DMS114 treated with DMSO at 0.1 percent for 48 hours (cell line): Measurements from ENCODE around the gene TCERG1L.

Experiments used
- DNase-seq: peaks from one replicate; lab custom pipeline; 2025; ENCODE audit not compliant: unreplicated experiment; lab: John Stamatoyannopoulos, UW

TCERG1L gene

GRCh38 chr10:131316321-131317075 lies 5.0 kb upstream of the TCERG1L start:
- no peak for DNase-seq

- no peak for DNase-seq
Observed at GRCh38 chr10:131315344-131315743, 3.8 kb upstream of the TCERG1L start.

GRCh38 chr10:131314799-131315198 lies 3.3 kb upstream of the TCERG1L start:
- DNase-seq: no peak

- DNase-seq: no peak
Observed at GRCh38 chr10:131314148-131314547, 2.6 kb upstream of the TCERG1L start.

GRCh38 chr10:131313377-131313776 lies 1.9 kb upstream of the TCERG1L start:
- no peak for DNase-seq

GRCh38 chr10:131312478-131312836 lies 936 bp upstream of the TCERG1L start:
- DNase-seq: peak; percentile 63

- DNase-seq: no peak
Observed at GRCh38 chr10:131311402-131311660, 190 bp downstream of the TCERG1L start.

- peak; percentile 12 for DNase-seq
Observed at GRCh38 chr10:131310551-131311401, 745 bp downstream of the TCERG1L start.

- peak; percentile 27 for DNase-seq
Observed at GRCh38 chr10:131310142-131310541, 1.4 kb downstream of the TCERG1L start.

GRCh38 chr10:131300508-131300907 lies 11.0 kb downstream of the TCERG1L start:
- no peak for DNase-seq

GRCh38 chr10:131290781-131291180 lies 20.7 kb downstream of the TCERG1L start:
- no peak for DNase-seq

GRCh38 chr10:131288648-131289047 lies 22.9 kb downstream of the TCERG1L start:
- DNase-seq: no peak

GRCh38 chr10:131282961-131283360 lies 28.6 kb downstream of the TCERG1L start:
- no peak for DNase-seq

GRCh38 chr10:131280101-131280500 lies 31.4 kb downstream of the TCERG1L start:
- DNase-seq: no peak

- DNase-seq: no peak
Observed at GRCh38 chr10:131279516-131279915, 32.0 kb downstream of the TCERG1L start.

GRCh38 chr10:131277969-131278368 lies 33.6 kb downstream of the TCERG1L start:
- no peak for DNase-seq

GRCh38 chr10:131277278-131277677 lies 34.2 kb downstream of the TCERG1L start:
- no peak for DNase-seq

GRCh38 chr10:131275691-131276090 lies 35.8 kb downstream of the TCERG1L start:
- DNase-seq: no peak

- DNase-seq: no peak
Observed at GRCh38 chr10:131274883-131275282, 36.6 kb downstream of the TCERG1L start.

GRCh38 chr10:131274133-131274880 lies 37.2 kb downstream of the TCERG1L start:
- DNase-seq: no peak

- DNase-seq: no peak
Observed at GRCh38 chr10:131273476-131273875, 38.0 kb downstream of the TCERG1L start.

GRCh38 chr10:131272897-131273451 lies 38.5 kb downstream of the TCERG1L start:
- DNase-seq: no peak
